ENCODE data around the gene GRIP1.

- TF ChIP-seq CTCF (conservative IDR thresholded peaks at IDR 0.05 in 1 of 2, IDR thresholded peaks at IDR 0.05 in 1 of 2; ENCODE audit: low read depth in 1 of 2, low read length in 2 of 2) (no peak), EZH2 (IDR thresholded peaks at IDR 0.05; ENCODE audit: low read length, missing control alignments) (no peak)
Observed at GRCh38 chr12:66612090-66612775, 66.6 kb downstream of the GRIP1 start.
